Measurements from ENCODE around the gene HS3ST2.
"Not testable (repeated sequence)": the region's sequence is repeated elsewhere in the genome, so short reads cannot be mapped to it uniquely, and the experiment has no call there.

Gene HS3ST2

GRCh38 chr16:22814711-22815105 is 746 bp downstream of the HS3ST2 start:
- no peak for DNase-seq

DNA sequence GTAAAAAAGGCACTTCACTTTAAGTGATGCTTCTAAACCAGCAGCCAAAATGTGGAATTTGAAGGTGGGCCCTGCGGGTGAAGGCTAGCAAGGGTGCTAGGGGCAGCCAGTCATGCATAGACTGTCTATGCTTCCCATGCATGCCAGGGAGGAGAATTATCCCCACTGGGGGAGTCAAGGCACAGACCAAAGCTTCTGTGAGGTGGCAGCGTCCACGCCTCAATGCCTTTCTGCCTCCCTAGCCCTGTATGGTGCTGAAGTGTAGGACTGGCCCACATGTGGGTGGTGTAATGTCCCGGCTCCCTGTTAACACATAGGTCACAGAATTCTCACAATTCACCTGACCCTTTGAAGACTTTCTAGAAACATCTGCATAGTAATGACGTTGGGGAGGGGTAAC is 1.9 kb downstream of the HS3ST2 start:
- no peak for DNase-seq

DNA sequence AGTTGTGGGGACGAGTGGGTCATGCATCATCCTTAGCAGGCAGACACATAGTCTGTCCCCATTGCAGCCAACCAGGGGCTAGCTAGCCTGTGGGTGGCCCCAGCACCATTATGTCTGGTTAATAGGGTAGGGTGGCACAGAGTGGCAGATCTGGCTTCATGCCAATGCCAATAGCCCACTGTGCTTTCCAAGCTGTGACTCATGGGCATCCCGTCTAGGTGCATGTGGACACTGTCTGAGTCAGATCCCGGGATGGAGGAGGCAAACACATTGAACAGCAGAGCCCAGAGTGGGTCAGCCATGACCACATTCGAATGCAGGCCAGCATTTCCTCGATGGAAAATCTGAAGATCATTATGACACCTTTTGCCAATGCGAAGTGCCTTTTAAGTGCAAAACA is 2.5 kb downstream of the HS3ST2 start:
- DNase-seq: no peak

GRCh38 chr16:22818736-22819135 is 4.8 kb downstream of the HS3ST2 start:
- not testable (repeated sequence) for DNase-seq

DNA sequence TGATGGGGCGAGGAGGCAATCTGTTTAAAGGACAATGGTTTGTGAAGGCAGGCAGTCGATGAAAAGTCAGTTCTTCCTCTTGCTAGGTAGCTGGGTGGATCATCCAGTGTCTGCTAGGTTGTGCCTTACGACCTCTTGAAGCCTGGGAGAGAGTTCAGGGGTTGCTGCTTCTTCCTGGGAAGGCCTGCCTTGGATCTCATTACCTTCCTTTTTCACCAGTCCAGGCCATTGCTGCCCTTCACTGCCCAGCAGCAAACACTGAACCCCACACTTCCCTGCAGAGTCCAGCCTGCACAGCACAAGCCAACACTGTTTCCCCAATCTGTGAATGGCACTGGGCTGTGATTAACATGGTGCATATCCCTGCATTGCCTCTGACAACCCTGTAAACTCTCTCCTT is 24.7 kb downstream of the HS3ST2 start:
- no peak for DNase-seq

- not testable (repeated sequence) for DNase-seq
Measured at GRCh38 chr16:22842031-22842430, 28.1 kb downstream of the HS3ST2 start.

GRCh38 chr16:22843122-22843521 is 29.2 kb downstream of the HS3ST2 start:
- DNase-seq: no peak

GRCh38 chr16:22843856-22844255 is 29.9 kb downstream of the HS3ST2 start:
- DNase-seq: no peak

GRCh38 chr16:22844416-22844815 is 30.5 kb downstream of the HS3ST2 start:
- no peak for DNase-seq

GRCh38 chr16:22847100-22847499 is 33.1 kb downstream of the HS3ST2 start:
- no peak for DNase-seq

GRCh38 chr16:22847690-22848089 is 33.7 kb downstream of the HS3ST2 start:
- DNase-seq: no peak

DNA sequence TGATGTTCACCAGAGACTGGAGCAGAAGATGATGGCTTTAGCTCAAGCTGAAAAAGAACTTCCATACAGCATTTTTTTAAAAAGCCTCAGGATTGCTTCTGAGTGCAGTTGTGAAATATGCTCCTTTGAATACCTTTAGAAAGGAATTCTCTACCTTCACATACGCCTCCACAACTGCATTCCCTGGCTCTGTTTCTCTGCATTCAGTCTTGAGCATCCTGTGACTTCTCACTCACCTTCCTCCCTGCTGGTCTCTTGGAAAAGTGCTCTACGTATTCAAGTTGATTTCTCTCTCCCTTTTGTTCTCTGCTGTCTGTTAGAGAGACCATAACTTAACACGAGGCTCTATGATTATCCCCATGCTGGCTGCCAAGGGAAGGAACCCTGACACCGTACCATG is 34.5 kb downstream of the HS3ST2 start:
- no peak for DNase-seq

GRCh38 chr16:22849517-22849916 is 35.6 kb downstream of the HS3ST2 start:
- no peak for DNase-seq

- DNase-seq: no peak
Measured at GRCh38 chr16:22855231-22855630, 41.3 kb downstream of the HS3ST2 start.

- DNase-seq: no peak
Measured at GRCh38 chr16:22857296-22858025, 43.5 kb downstream of the HS3ST2 start.

- DNase-seq: no peak
Measured at GRCh38 chr16:22859925-22860324, 46.0 kb downstream of the HS3ST2 start.

DNA sequence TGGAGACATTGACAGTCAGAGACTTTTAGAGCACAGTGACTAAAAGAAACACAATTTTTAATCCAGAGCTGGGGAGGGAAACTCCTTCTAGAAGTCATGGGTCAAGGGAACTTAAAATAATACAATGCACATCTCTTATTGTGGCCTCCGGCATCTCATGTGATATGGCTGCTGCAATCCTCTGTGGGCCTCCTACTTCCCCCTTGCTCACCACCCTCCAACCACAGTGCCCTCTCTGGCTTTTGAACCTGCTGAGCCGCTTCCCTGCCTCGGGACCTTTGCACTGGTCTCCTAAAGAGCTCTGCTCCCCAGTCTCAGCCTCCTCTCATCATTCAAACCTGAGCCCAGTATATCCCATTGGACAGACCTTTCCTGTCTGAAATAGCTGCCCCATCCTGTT is 47.6 kb downstream of the HS3ST2 start:
- DNase-seq: no peak

DNA sequence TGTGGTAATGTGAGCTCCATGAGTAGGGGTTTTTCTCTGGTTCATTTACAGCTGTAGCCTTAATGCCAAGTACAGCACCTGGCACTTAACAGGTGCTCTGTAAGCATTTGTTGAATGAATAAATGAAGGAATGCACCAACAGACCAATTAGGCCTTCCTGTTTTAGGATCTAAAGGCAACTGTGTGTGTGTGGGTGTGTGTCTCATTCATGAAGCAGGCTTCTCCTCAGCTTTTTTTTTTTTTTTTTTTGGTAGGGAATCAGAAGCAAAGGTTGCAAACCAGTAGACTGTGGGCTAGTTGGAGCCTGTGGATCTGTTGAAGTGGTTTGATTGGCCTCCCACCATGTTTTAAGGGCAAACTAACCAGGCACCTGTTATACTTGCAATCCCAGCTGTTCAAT is 48.1 kb downstream of the HS3ST2 start:
- no peak for DNase-seq

DNA sequence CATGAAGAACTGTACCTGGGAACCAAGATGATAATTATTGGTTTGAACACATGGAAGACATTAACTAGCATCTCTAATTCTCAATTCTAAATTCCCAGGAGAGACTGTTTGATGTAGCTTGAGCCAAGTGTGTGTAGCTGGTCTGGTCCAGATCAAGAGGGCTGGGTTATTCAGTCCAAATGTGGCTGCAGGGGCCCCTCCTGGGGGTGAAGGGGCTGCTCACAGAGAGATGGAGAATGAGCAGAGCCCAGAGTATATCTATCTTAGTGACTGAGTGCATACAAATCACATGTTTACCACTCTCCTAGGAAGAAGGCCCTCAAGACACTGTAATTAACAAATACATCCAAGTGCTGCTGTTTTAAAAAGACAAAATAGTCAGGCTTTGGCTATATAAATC is 50.4 kb downstream of the HS3ST2 start:
- DNase-seq: no peak

DNA sequence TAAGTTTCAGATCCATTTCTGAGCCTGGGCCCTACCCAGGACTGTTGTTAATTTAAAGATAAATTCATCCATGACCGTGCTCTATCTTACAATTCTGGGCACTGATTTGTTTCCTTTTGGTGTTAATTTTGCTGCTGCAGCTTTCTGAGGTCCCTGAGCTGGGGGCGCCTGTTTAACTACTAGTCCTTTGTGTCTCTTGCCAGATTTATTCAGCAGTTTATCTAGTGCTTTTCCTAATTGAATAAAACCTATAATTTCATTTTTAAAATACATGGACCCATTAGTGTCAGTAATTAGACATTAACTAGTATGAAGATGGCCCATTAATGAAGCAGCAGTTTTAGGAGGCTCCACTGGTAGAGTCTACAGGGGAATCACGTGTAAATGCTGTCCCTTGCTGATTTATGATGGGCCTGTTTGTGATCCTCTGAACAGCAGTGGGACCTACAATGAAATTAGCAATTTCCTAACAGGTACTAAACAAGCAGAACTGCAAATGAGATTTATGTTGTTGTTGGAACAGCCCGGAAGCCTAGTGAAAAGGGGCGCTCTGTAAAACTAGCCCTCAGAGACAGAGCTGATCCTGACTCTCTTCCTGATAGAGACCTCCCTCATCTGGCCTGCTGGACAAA is 54.7 kb downstream of the HS3ST2 start:
- no peak for DNase-seq

DNA sequence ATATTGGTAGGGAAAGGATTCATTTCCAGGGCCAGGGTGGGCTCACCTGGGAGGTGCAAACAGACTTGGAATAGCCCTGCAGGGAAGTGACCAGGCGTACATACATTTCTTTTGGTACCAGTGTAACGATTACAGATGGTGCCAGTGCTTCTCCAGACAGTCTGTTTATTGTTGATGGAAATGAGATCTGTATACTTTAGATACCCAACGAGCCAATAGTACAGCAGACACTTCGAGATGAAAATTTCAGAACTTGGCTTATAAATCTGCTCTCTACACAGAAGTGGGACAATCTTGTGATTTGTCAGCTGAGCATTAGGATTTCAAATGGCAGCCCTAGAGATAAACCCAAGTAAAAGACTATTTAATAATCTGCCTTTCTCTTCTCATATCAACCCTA is 57.9 kb downstream of the HS3ST2 start:
- no peak for DNase-seq

DNA sequence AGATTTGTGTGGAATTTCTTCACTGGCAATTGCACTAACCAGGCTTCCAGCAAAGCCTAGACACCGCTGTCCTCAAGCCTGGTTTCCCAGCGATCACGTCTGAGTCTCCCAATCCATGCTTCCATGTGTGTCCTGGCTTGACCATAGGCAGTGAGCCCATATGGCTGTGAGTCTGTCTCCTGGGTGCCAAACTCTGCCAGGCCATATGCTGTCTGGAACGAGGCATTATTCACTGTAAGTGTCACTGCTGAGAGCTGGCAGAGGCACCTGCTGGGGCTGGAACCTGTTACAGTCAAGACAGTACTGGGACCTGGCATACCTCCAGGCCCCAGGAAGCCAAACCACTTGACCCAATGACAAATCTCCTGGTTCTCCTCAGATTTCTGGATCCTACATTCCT is 60.4 kb downstream of the HS3ST2 start:
- no peak for DNase-seq

- no peak for DNase-seq
Measured at GRCh38 chr16:22878955-22879354, 65.0 kb downstream of the HS3ST2 start.

- DNase-seq: no peak
Measured at GRCh38 chr16:22879466-22879865, 65.5 kb downstream of the HS3ST2 start.

- DNase-seq: no peak
Measured at GRCh38 chr16:22882981-22883380, 69.0 kb downstream of the HS3ST2 start.

All from hematopoietic multipotent progenitor cell treated with erythropoietin and hydrocortisone succinate and interleukin-3 and kit ligand, for 8 days (in vitro differentiated cells).